OCI-LY3 (cell line): ENCODE data around the gene C2CD2L.
"Not testable (repeated sequence)": the region's sequence is repeated elsewhere in the genome, so short reads cannot be mapped to it uniquely, and the experiment has no call there.

Experiments used
- H2AFZ ChIP-seq: fragments of 200-600, 300-600 bp; shearing (Covaris generic); 2 replicates; pipeline ENCODE4 v1.6.0; 2014; ENCODE audit warnings: antibody characterized with exemption, low read depth, low read length
- H3K27ac ChIP-seq: fragments of 200-600, 300-600 bp; sonication (generic); 2 replicates; pipeline ENCODE4 v1.5.1; 2014; ENCODE audit warnings: mild to moderate bottlenecking, low read length, moderate library complexity, mixed read lengths
- H3K27me3 ChIP-seq: fragments of 200-600, 300-600 bp; sonication (generic); 2 replicates; pipeline ENCODE4 v1.6.1; 2014; ENCODE audit warnings: low read depth, low read length, mixed read lengths
- H3K36me3 ChIP-seq: fragments of 200-600, 300-600 bp; sonication (generic); replicated peaks from 2 replicates; pipeline ENCODE3; 2014; ENCODE audit warnings: low read depth, low read length, mixed read lengths
- H3K4me1 ChIP-seq: fragments of 300-600, 200-600 bp; sonication (generic); 2 replicates; pipeline ENCODE4 v1.6.1; 2014; ENCODE audit warnings: low read length, mixed read lengths
- H3K4me2 ChIP-seq: fragments of 200-600, 300-600 bp; sonication (generic); 2 replicates; pipeline ENCODE4 v1.6.1; 2014; ENCODE audit warnings: low read length, mixed read lengths
- H3K4me3 ChIP-seq: fragments of 300-600, 200-600 bp; sonication (generic); 2 replicates; pipeline ENCODE4 v1.5.1; 2014; ENCODE audit warnings: antibody characterized with exemption, mild to moderate bottlenecking, low read length, moderate library complexity
- H3K79me2 ChIP-seq: fragments of 300-600, 200-600 bp; shearing (Covaris generic); 2 replicates; pipeline ENCODE4 v1.6.1; 2014; ENCODE audit warnings: mild to moderate bottlenecking, low read length, mixed read lengths
- H3K9ac ChIP-seq: fragments of 300-600, 200-600 bp; shearing (Covaris generic); 2 replicates; pipeline ENCODE4 v1.6.0; 2014; ENCODE audit warnings: mild to moderate bottlenecking, low read length, moderate library complexity
- H3K9me3 ChIP-seq: fragments of 200-600, 300-600 bp; shearing (Covaris generic); 2 replicates; pipeline ENCODE4 v1.6.1; 2014; ENCODE audit warnings: low read length, mixed read lengths; ENCODE audit not compliant: insufficient read depth
- H4K20me1 ChIP-seq: fragments of 200-600, 300-600 bp; sonication (generic); 2 replicates; pipeline ENCODE4 v1.6.1; 2016; ENCODE audit warnings: low read length, mixed read lengths; ENCODE audit not compliant: insufficient read depth
- CTCF ChIP-seq: fragments of 200-600, 300-600 bp; sonication (generic); IDR thresholded peaks from 2 replicates; pipeline ENCODE4 v1.5.1; 2014; ENCODE audit warnings: antibody characterized with exemption, low read length, low read depth
- EZH2phosphoT487 ChIP-seq: fragments of 200-600 bp; shearing (Covaris generic); IDR thresholded peaks from 2 replicates; pipeline ENCODE4 v1.6.1; 2018; ENCODE audit warnings: antibody characterized with exemption, mixed run types, low read depth

C2CD2L gene

DNA sequence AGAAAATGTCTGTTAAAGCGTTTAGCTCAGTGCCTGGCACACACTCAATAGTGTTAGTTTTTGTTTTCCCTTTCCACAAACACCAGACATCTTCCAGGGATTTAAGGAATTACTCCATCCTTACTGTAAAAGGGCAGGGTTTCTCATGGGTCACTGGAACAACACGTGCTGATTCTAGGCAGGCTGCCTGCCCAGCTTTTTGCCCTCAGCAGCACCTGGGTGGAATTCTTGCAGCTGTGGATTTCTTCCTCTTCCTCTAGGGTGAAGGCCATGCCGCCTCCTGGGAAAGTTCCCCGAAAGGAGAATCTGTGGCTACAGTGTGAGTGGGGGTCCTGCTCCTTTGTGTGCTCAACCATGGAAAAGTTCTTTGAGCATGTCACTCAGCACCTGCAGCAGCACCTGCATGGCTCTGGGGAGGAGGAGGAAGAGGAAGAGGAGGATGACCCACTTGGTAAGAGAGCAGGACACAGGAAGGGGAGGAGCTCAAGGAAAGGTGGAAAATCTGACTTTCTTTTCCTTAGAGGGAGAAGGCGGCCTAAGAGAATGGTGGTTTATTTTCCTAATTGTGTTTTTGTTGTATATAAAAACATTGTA is 19.6 kb downstream of the C2CD2L start:
- H3K9ac ChIP-seq = no peak overlapping the region
- H2AFZ ChIP-seq = no peak overlapping the region
- peaks cover 21% of the 10 kb centered on the region for H3K36me3 ChIP-seq
- no peaks in the 10 kb centered on the region for H3K27me3 ChIP-seq
- no peak overlapping the region for H3K4me3 ChIP-seq
- H3K27ac ChIP-seq = no peak overlapping the region
- H3K4me2 ChIP-seq = no peak overlapping the region
- H3K9me3 ChIP-seq = no peaks in the 10 kb centered on the region
- H3K4me1 ChIP-seq = peaks cover 7% of the 10 kb centered on the region
- H3K79me2 ChIP-seq = peaks cover 11% of the 10 kb centered on the region
- peaks cover 7% of the 10 kb centered on the region; the same call in 1 of the 2 replicates for H4K20me1 ChIP-seq
- TF ChIP-seq CTCF = no peak
- TF ChIP-seq EZH2phosphoT487 = no peak

- Histone ChIP-seq H3K4me2 (no peak overlapping the region), H3K27ac (no peak overlapping the region), H3K79me2 (no peaks in the 10 kb centered on the region), H3K9ac (no peak overlapping the region), H4K20me1 (no peaks in the 10 kb centered on the region), H3K4me3 (no peak overlapping the region), H3K36me3 (peaks cover 40% of the 10 kb centered on the region), H3K27me3 (no peaks in the 10 kb centered on the region), H3K9me3 (no peaks in the 10 kb centered on the region), H2AFZ (no peak overlapping the region), H3K4me1 (no peaks in the 10 kb centered on the region)
- TF ChIP-seq EZH2phosphoT487 = no peak
- TF ChIP-seq CTCF = no peak
These were observed 23.5 kb downstream of the C2CD2L start for GRCh38 chr11:119130662-119131061.

GRCh38 chr11:119134389-119134978 is 27.3 kb downstream of the C2CD2L start:
- H3K9ac ChIP-seq = no peak overlapping the region

GRCh38 chr11:119139276-119139675 is 32.1 kb downstream of the C2CD2L start:
- H3K4me3 ChIP-seq, H4K20me1 ChIP-seq, H3K9ac ChIP-seq, H2AFZ ChIP-seq, H3K4me2 ChIP-seq, H3K27me3 ChIP-seq, H3K27ac ChIP-seq, H3K4me1 ChIP-seq, H3K36me3 ChIP-seq, H3K79me2 ChIP-seq, H3K9me3 ChIP-seq: not testable (repeated sequence)

More at GRCh38 chr11:119134389-119134978, 27.3 kb downstream of the C2CD2L start:
- no peak overlapping the region for H3K4me3 ChIP-seq
- no peaks in the 10 kb centered on the region for H3K27me3 ChIP-seq
- TF ChIP-seq CTCF (peak; percentile 51), EZH2phosphoT487 (no peak)
- no peak overlapping the region for H3K4me2 ChIP-seq
- H4K20me1 ChIP-seq = no peaks in the 10 kb centered on the region
- no peaks in the 10 kb centered on the region for H3K9me3 ChIP-seq
- no peak overlapping the region for H2AFZ ChIP-seq
- H3K27ac ChIP-seq = no peak overlapping the region
- no peaks in the 10 kb centered on the region for H3K4me1 ChIP-seq
- peaks cover 40% of the 10 kb centered on the region for H3K36me3 ChIP-seq
- H3K79me2 ChIP-seq = no peaks in the 10 kb centered on the region
